CD4-positive, alpha-beta T cell treated with Interleukin-4 for 4 hours (primary cell): Measurements from ENCODE around the gene SLC38A9.

ENCODE experiments used
- DNase-seq: peaks from one replicate; pipeline ENCODE4 v3.0.0-alpha.2; 2020

The SLC38A9 gene

DNA sequence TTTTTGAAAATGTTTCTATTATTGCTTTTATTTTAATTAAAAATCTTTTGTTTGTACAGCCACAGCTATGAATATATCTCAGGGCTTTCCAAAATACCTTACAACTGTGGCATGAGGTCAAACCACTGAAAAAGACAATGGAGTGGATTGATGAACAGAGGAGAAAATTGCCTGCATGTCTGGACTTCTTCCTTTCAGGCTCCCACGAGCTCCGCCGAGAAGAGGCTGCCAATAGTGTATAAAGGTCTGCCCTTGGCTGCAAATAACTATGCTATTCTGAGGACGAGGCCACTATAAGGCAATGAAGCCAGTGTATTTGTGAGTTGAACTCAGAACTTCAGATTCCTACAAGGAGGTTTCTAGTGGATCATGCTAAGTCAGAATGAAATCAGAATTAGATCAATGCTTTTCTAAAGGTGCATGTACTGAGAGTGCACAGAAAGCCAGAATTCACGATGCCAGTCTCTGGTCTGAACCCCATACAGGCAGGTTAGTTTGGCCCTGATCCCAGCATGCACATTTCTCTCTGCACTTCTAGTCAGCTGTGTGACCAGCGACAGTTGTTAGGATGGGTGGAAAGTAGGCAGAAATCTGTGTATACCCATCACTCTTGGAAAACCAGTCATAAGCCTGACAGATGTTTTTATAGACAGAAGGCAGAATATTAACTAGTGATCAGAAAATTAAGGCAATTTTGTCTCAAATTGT is 134.6 kb downstream of the SLC38A9 start:
- no peak for DNase-seq

- DNase-seq = no peak
These were observed 135.5 kb downstream of the SLC38A9 start for GRCh38 chr5:55576661-55577060.
